Endothelial cell of umbilical vein (primary cell): ENCODE measurements around the gene P2RX3. TPM values are rescaled to one million over a fixed set of nuclear protein-coding genes. Genes with fewer than 3 reads are reported as not detected.

ENCODE experiments used
- BruUV-seq: library from RNA; stranded (reverse); fragments of 400-500 nt; replicated peaks from 2 replicates; lab custom pipeline; 2021; lab: Mats Ljungman, UMichigan
- CTCF ChIA-PET: fragments of 300-600, 350-600 bp; sonication (Branson Sonifier 250); formaldehyde crosslinking; loops from one replicate; lab custom pipeline; 2021; ENCODE audit warnings: antibody characterized with exemption, inconsistent platforms; lab: Charles Lee
- POLR2A ChIA-PET: fragments of 300-600, 350-600 bp; sonication (Branson Sonifier 250); formaldehyde crosslinking; loops from one replicate; lab custom pipeline; 2021; ENCODE audit warnings: antibody characterized with exemption, inconsistent platforms; lab: Charles Lee
- DNase-seq: peaks from one replicate; pipeline ENCODE4 v3.0.0-alpha.2; 2011; ENCODE audit warnings: low read depth, low spot score
- FAIRE-seq: peaks from 2 replicates; lab custom pipeline; 2011; peaks lifted over from hg19 to GRCh38; lab: Jason Lieb, UNC
- H2AFZ ChIP-seq: 2 replicates; pipeline ENCODE4 v1.6.0; 2012; ENCODE audit warnings: low read depth, low read length, control low read depth, inconsistent platforms
- H3K27ac ChIP-seq: 2 replicates; pipeline ENCODE4 v1.5.1; 2011; ENCODE audit warnings: low read depth, mild to moderate bottlenecking, control low read depth, low read length, moderate library complexity; ENCODE audit not compliant: insufficient read depth
- H3K27me3 ChIP-seq, 2 experiments: 2 replicates each; pipeline versions ENCODE4 v1.6.0 to v1.6.1; 2011; ENCODE audit warnings: low read length in 2 of 2, mixed read lengths in 1 of 2; ENCODE audit not compliant: control insufficient read depth in 2 of 2, insufficient read depth in 2 of 2
- H3K36me3 ChIP-seq, 2 experiments: 2 replicates in 1 of 2; 3 replicates in 1 of 2; pipeline ENCODE4 v1.5.1; 2011; ENCODE audit warnings: low read length in 2 of 2, mild to moderate bottlenecking in 1 of 2, moderate library complexity in 1 of 2; ENCODE audit not compliant: control insufficient read depth in 2 of 2, insufficient read depth in 2 of 2; ENCODE audit errors: extremely low read depth in 1 of 2
- H3K4me1 ChIP-seq: 3 replicates; pipeline ENCODE4 v1.5.1; 2011; ENCODE audit warnings: mild to moderate bottlenecking, low read length; ENCODE audit not compliant: control insufficient read depth, insufficient read depth; ENCODE audit errors: extremely low read depth
- H3K4me2 ChIP-seq: 2 replicates; pipeline ENCODE4 v1.6.1; 2011; ENCODE audit warnings: low read length, control low read depth, mixed read lengths; ENCODE audit not compliant: insufficient read depth
- H3K4me3 ChIP-seq, 3 experiments: fragments of 200-600 bp in 1 of 3; sonication (generic), shearing (Covaris generic) in 1 of 3; replicated peaks in 1 of 3; 2 replicates each; pipeline ENCODE4 v1.5.1; 2011 to 2016; ENCODE audit warnings: control low read depth in 3 of 3, low read length in 3 of 3, mild to moderate bottlenecking in 2 of 3, inconsistent platforms in 1 of 3, low read depth in 1 of 3, moderate library complexity in 1 of 3; ENCODE audit not compliant: insufficient read depth in 1 of 3
- H3K79me2 ChIP-seq: 2 replicates; pipeline ENCODE4 v1.6.0; 2012; ENCODE audit warnings: low read length, inconsistent platforms; ENCODE audit not compliant: control insufficient read depth, insufficient read depth
- H3K9ac ChIP-seq: replicated peaks from 2 replicates; pipeline ENCODE3; 2011; ENCODE audit warnings: low read length, control low read depth; ENCODE audit not compliant: insufficient read depth; ENCODE audit errors: extremely low read depth
- H3K9me1 ChIP-seq: replicated peaks from 3 replicates; pipeline ENCODE4 v1.6.0; 2011; ENCODE audit warnings: mild to moderate bottlenecking, low read length; ENCODE audit not compliant: control insufficient read depth, insufficient read depth; ENCODE audit errors: extremely low read depth
- H3K9me3 ChIP-seq: replicated peaks from 2 replicates; pipeline ENCODE4 v1.5.1; 2012; ENCODE audit warnings: low read length, inconsistent platforms; ENCODE audit not compliant: control insufficient read depth, insufficient read depth
- H4K20me1 ChIP-seq: replicated peaks from 2 replicates; pipeline ENCODE3; 2011; ENCODE audit warnings: mild to moderate bottlenecking, low read length; ENCODE audit not compliant: control insufficient read depth, insufficient read depth; ENCODE audit errors: extremely low read depth
- EZH2 ChIP-seq: IDR thresholded peaks from 2 replicates; pipeline ENCODE4 v1.6.1; 2012; ENCODE audit warnings: borderline replicate concordance, low read depth, mild to moderate bottlenecking, moderate library complexity, low read length, inconsistent platforms; ENCODE audit not compliant: severe bottlenecking
- FOS ChIP-seq: IDR thresholded peaks from 2 replicates; pipeline ENCODE4 v1.6.1; 2011; ENCODE audit warnings: mild to moderate bottlenecking, low read length, moderate library complexity, borderline replicate concordance; ENCODE audit not compliant: insufficient read depth
- JUN ChIP-seq: IDR thresholded peaks from 2 replicates; pipeline ENCODE4 v1.6.1; 2011; ENCODE audit warnings: borderline replicate concordance, low read depth; ENCODE audit not compliant: insufficient read length, insufficient read depth
- MYC ChIP-seq: IDR thresholded peaks from one replicate; pipeline ENCODE4 v1.6.1; 2011; ENCODE audit warnings: mild to moderate bottlenecking, low read depth, low read length
- POLR2A ChIP-seq: IDR thresholded peaks from 2 replicates; pipeline ENCODE4 v1.6.1; 2012; ENCODE audit warnings: low read depth, mild to moderate bottlenecking, control low read depth, low read length
- dilution Hi-C: fragments of 300-500 bp; cut with MboI; formaldehyde crosslinking; loops from one replicate; pipeline ENCODE4 v1.15.0; 2019; ENCODE audit warnings: low sequenced_read_pairs; ENCODE audit not compliant: extremely low pct_ligation_motif_present
- intact Hi-C: fragments of 100-400 bp; cut with micrococcal nuclease; formaldehyde crosslinking; loops from one replicate; pipeline ENCODE4 v1.10.0; 2022
- polyA plus RNA-seq, 4 experiments: library from polyadenylated mRNA; depleted of rRNA in 3 of 4; stranded (reverse) in 3 of 4; unstranded in 1 of 4; fragments of >200 nt; gene quantifications; 2 replicates each; pipeline versions ENCODE4 v1.2.1 to v1.2.3, GENCODE V29; 2011 to 2012; ENCODE audit warnings: missing spikeins in 1 of 4
- total RNA-seq: library from RNA; stranded (reverse); gene quantifications from 2 replicates; pipeline ENCODE4 v1.2.3, GENCODE V29; 2021
- TF ChIP-seq, protein P1 (sequence below), 2 donors: IDR thresholded peaks; 1 replicate in 1 of 2; 2 replicates in 1 of 2; pipeline ENCODE4 v1.5.1; 2011; ENCODE audit warnings: low read length in 2 of 2, mild to moderate bottlenecking in 2 of 2, moderate library complexity in 2 of 2, control low read depth in 1 of 2, inconsistent platforms in 1 of 2, low read depth in 1 of 2; ENCODE audit not compliant: insufficient read depth in 1 of 2; ENCODE audit errors: extremely low read depth in 1 of 2

Gene P2RX3
- total and polyA plus RNA-seq, 2 donors (not counting 3 experiments of a cell fraction or from before 2014, with no cell fraction given): not detected

GRCh38 chr11:57376095-57377090, 38.2 kb downstream of the P2RX3 start:
- peaks cover 0 to 2% of the 10 kb centered on the region in 2 experiments for H3K27me3 ChIP-seq
- H3K9ac ChIP-seq: no peak overlapping the region
- TF ChIP-seq MYC (no peak), EZH2 (no peak), FOS (no peak), JUN (no peak), POLR2A (no peak)
- TF ChIP-seq, protein P1, sequence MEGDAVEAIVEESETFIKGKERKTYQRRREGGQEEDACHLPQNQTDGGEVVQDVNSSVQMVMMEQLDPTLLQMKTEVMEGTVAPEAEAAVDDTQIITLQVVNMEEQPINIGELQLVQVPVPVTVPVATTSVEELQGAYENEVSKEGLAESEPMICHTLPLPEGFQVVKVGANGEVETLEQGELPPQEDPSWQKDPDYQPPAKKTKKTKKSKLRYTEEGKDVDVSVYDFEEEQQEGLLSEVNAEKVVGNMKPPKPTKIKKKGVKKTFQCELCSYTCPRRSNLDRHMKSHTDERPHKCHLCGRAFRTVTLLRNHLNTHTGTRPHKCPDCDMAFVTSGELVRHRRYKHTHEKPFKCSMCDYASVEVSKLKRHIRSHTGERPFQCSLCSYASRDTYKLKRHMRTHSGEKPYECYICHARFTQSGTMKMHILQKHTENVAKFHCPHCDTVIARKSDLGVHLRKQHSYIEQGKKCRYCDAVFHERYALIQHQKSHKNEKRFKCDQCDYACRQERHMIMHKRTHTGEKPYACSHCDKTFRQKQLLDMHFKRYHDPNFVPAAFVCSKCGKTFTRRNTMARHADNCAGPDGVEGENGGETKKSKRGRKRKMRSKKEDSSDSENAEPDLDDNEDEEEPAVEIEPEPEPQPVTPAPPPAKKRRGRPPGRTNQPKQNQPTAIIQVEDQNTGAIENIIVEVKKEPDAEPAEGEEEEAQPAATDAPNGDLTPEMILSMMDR (IDR thresholded peaks at IDR 0.05; ENCODE audit: extremely low read depth in 1 of 2, insufficient read depth in 1 of 2, low read depth in 1 of 2, low read length in 2 of 2): no peak
- H3K27ac ChIP-seq: no peak overlapping the region
- FAIRE-seq (no peak), DNase-seq (no peak)
- H3K4me2 ChIP-seq: no peak overlapping the region
- no TSS peak for BruUV-seq
- no peaks in the 10 kb centered on the region for H3K4me1 ChIP-seq
- H3K4me3 ChIP-seq: no peak overlapping the region
- H4K20me1 ChIP-seq: no peaks in the 10 kb centered on the region
- POLR2A ChIA-PET: no interaction called here
- no peaks in the 10 kb centered on the region for H3K9me3 ChIP-seq
- no peaks in the 10 kb centered on the region for H3K9me1 ChIP-seq
- dilution Hi-C loops (no loop called here), intact Hi-C loops (no loop called here)
- H2AFZ ChIP-seq: no peak overlapping the region
- no peaks in the 10 kb centered on the region for H3K79me2 ChIP-seq
- CTCF ChIA-PET: no interaction called here
- H3K36me3 ChIP-seq: no peaks in the 10 kb centered on the region
